Adrenal gland (tissue), 12 donors: Measurements from ENCODE around the gene PKLR. TPM values are rescaled to one million over a fixed set of nuclear protein-coding genes. Genes with fewer than 3 reads are reported as not detected.

Experiments used
- DNase-seq, 7 donors: peaks; one replicate each; pipeline ENCODE4 v3.0.0-alpha.2; 2019 to 2020
- H3K27ac ChIP-seq, 5 donors: fragments of 200-600 bp; sonication (generic) in 4 of 5; 1 replicate in 3 of 5; 2 replicates in 2 of 5; pipeline versions ENCODE4 v1.5.1 to v1.8.0; 2016 to 2020; ENCODE audit warnings: mild to moderate bottlenecking in 1 of 5
- H3K27me3 ChIP-seq: fragments of 200-600 bp; 2 replicates; pipeline ENCODE4 v1.8.0; 2021
- H3K36me3 ChIP-seq, 2 donors: fragments of 200-600 bp; replicated peaks in 1 of 2; 1 replicate in 1 of 2; 2 replicates in 1 of 2; pipeline versions ENCODE4 v1.5.1 to v1.8.0; 2018 to 2022
- H3K4me1 ChIP-seq, 2 donors: fragments of 200-600 bp; replicated peaks in 1 of 2; 1 replicate in 1 of 2; 2 replicates in 1 of 2; pipeline versions ENCODE4 v1.5.1 to v1.8.0; 2018 to 2021
- H3K4me3 ChIP-seq, 4 donors: fragments of 200-600 bp; sonication (generic) in 3 of 4; one replicate each; pipeline ENCODE4 v1.5.1; 2016 to 2018
- H3K9me3 ChIP-seq, 3 donors: fragments of 200-600 bp; sonication (generic) in 1 of 3; replicated peaks in 1 of 3; 1 replicate in 2 of 3; 2 replicates in 1 of 3; pipeline versions ENCODE4 v1.5.1 to v1.8.0; 2016 to 2021
- CTCF ChIP-seq, 6 experiments: fragments of 450-650 bp in 4 of 6; fragments of 200-600 bp in 2 of 6; sonication (generic) in 1 of 6; IDR thresholded peaks; 1 replicate in 5 of 6; 2 replicates in 1 of 6; pipeline versions ENCODE4 v1.5.1 to v1.8.0; 2016 to 2021; ENCODE audit warnings: antibody characterized with exemption in 6 of 6, mild to moderate bottlenecking in 2 of 6, moderate library complexity in 1 of 6
- POLR2A ChIP-seq, 2 donors: fragments of 450-650 bp; IDR thresholded peaks; one replicate each; pipeline ENCODE4 v1.6.1; 2017; ENCODE audit warnings: antibody characterized with exemption in 2 of 2, mild to moderate bottlenecking in 2 of 2, moderate library complexity in 1 of 2
- WGBS, 4 donors: extraction: QIAGEN DNeasy Blood & Tissue Kit in 2 of 4; methylation state at CpG; one replicate each; pipeline versions ENCODE4 v1.1.5 to v1.1.7; 2013 to 2017; 5-methylcytosine and 5-hydroxymethylcytosine counted together
- intact Hi-C, 2 donors: fragments of 100-400 bp; cut with DNase I; formaldehyde crosslinking; loops; one replicate each; pipeline versions ENCODE4 v1.14.1 to v1.15.0; 2022 to 2023
- polyA plus RNA-seq, 3 donors: library from polyadenylated mRNA; stranded (reverse); fragments of 200-250 nt in 2 of 3; fragments of 350-450 nt in 1 of 3; fragmentation: Illumina TruSeq in 1 of 3; extraction: RNeasy Lipid Tissue Mini Kit (QIAGEN cat#74804) in 1 of 3; gene quantifications; one replicate each; pipeline ENCODE4 v1.2.3, GENCODE V29; 2013 to 2014
- total RNA-seq, 9 donors: library from RNA; depleted of rRNA in 4 of 9; stranded (reverse); fragments of >200 nt in 4 of 9; fragments of 120-200 nt in 1 of 9; fragmentation: NEBNext Ultra II Directional in 1 of 9; extraction: Animal tissue kit (Norgen Biotek cat#: 25700) in 1 of 9; gene quantifications; one replicate each; pipeline versions ENCODE4 v1.1.0 to v1.2.4, GENCODE V29; 2013 to 2023
- donor health status: healthy with polysubstance abuse.
- donor health status: Bipolar disorder and iron deficiency.
- donor health status: DM: yes; HTN: yes; CAD: no.
- donor health status: DM: no; HTN: no; CAD: no.
- donor health status: DM: no; HTN: no; CAD: no.
- donor health status: DM: yes; HTN: yes; CAD: no.

PKLR gene
- total and polyA plus RNA-seq, 12 donors: 0.10 to 0.34 (median 0.21) TPM; not detected in 8

- 77 to 90% (median 77%) methylated on average over 7 to 20 of the region's 20 CpGs for WGBS, 4 donors
- Histone ChIP-seq H3K4me1 (peaks cover 21 to 36% of the 10 kb centered on the region in 2 donors), H3K9me3 (no peaks in the 10 kb centered on the region), H3K4me3 (peak overlapping the region in 3 of 4 donors; percentile 42 to 88 (median 69)), H3K27ac (peak overlapping the region; percentile 90 to 99 (median 97)), H3K36me3 (peaks cover 0 to 32% of the 10 kb centered on the region in 2 donors), H3K27me3 (no peaks in the 10 kb centered on the region)
- TF ChIP-seq POLR2A (IDR thresholded peaks at IDR 0.05): no peak
- TF ChIP-seq CTCF (IDR thresholded peaks at IDR 0.05): no peak
- intact Hi-C loops: no loop called here
- DNase-seq: no peak
Observed at GRCh38 chr1:155256058-155256852, 45.0 kb downstream of the PKLR start.

- TF ChIP-seq CTCF (IDR thresholded peaks at IDR 0.05) (peak in 1 of 6 experiments; percentile 32), POLR2A (IDR thresholded peaks at IDR 0.05) (peak; percentile 32 to 46)
- H3K36me3 ChIP-seq: peaks cover 0 to 29% of the 10 kb centered on the region in 2 donors
- H3K27ac ChIP-seq: peak within 1 kb of the TSS; percentile 90 to 99 (median 97)
- no peaks in the 10 kb centered on the region for H3K27me3 ChIP-seq
- intact Hi-C loops: no loop called here
- peaks cover 22 to 36% of the 10 kb centered on the region in 2 donors for H3K4me1 ChIP-seq
- peak; percentile 88 to 94 (median 91) for DNase-seq
- H3K9me3 ChIP-seq: no peaks in the 10 kb centered on the region
- 0 to 8% (median 1%) methylated on average over 9 to 54 of the region's 54 CpGs for WGBS, 4 donors
- H3K4me3 ChIP-seq: peak within 1 kb of the TSS; percentile 42 to 88 (median 66)
Observed at GRCh38 chr1:155255243-155256007, 45.8 kb downstream of the PKLR start, which contains the start of gene ENTREP3. TSS of gene ENTREP3 (minus strand) at chr1:155255483. CDS start at chr1:155254877, 606 bp downstream.

DNA sequence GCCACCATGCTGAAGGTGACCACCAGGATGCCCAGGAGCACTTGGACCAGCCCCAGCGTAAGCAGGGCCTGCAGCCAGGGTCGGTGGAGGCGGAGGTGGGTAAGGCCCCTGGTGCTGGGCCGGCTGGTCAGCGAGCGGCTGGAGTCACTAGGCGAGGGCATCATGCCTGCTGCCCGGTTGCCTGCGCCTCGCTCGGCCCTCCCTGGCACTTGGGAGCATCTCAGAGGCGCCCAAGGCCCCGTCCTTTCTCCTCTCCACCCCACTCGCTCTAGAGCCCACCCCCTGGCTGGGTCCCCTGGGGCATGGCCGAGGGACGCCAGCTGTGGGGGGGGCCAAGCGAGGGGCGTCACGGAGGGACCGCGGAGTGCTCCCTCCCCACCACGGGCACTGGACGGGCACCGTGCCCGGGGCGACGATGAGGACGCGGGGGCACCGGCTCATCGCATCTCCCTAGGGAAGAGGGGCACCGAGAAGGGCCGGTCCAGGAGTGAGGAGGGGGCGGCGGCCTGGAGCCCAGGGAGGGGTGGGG lies 46.5 kb downstream of the PKLR start:
- Histone ChIP-seq H3K9me3 (no peaks in the 10 kb centered on the region), H3K4me1 (peaks cover 22 to 37% of the 10 kb centered on the region in 2 donors), H3K27me3 (no peaks in the 10 kb centered on the region), H3K36me3 (peaks cover 0 to 22% of the 10 kb centered on the region in 2 donors), H3K27ac (peak overlapping the region; percentile 90 to 99 (median 97)), H3K4me3 (peak overlapping the region; percentile 42 to 88 (median 66))
- TF ChIP-seq CTCF (IDR thresholded peaks at IDR 0.05) (no peak), POLR2A (IDR thresholded peaks at IDR 0.05) (no peak)
- 0 to 2% (median 0%) methylated on average over 18 to 35 of the region's 35 CpGs; no CpG with 5 or more reads in 1 of the 4 donors for WGBS, 4 donors
- intact Hi-C loops: loop anchor here (5.0 kb wide), 2 partner anchors 68 to 343 kb away; partner anchors contain the start of gene RUSC1 (in 2 of the 2)
- DNase-seq: peak in 3 of 7 donors; percentile 45 to 63 (median 48)
